HG03139 (cell line): ENCODE measurements around the gene TRMT11.
A peak's percentile ranks its signal among the peaks of the same experiment; 100 is the strongest.

Experiments
- ATAC-seq: cut with Tn5 transposase; IDR thresholded peaks from one replicate; pipeline ENCODE4 v1.9.1; 2021; ENCODE audit not compliant: unreplicated experiment

TRMT11 gene

GRCh38 chr6:126072172-126072571, 85.8 kb downstream of the TRMT11 start:
- ATAC-seq: no peak

- ATAC-seq: no peak
These were observed 86.5 kb downstream of the TRMT11 start for GRCh38 chr6:126072834-126073233.

GRCh38 chr6:126075335-126076071, 89.2 kb downstream of the TRMT11 start:
- ATAC-seq: no peak

GRCh38 chr6:126076992-126077664, 90.8 kb downstream of the TRMT11 start:
- ATAC-seq: no peak

- ATAC-seq: no peak
These were observed 91.8 kb downstream of the TRMT11 start for GRCh38 chr6:126077810-126078776.

GRCh38 chr6:126083875-126084274, 97.5 kb downstream of the TRMT11 start:
- no peak for ATAC-seq

GRCh38 chr6:126086560-126086959, 100.2 kb downstream of the TRMT11 start:
- peak; percentile 82 for ATAC-seq
